COLO829 (cell line): Measurements from ENCODE around the gene TBC1D3B.
A peak's percentile ranks its signal among the peaks of the same experiment; 100 is the strongest.
"Not testable (repeated sequence)": the region's sequence is repeated elsewhere in the genome, so short reads cannot be mapped to it uniquely, and the experiment has no call there.

Experiments
- DNase-seq: peaks from one replicate; pipeline ENCODE4 v3.0.0; 2012; ENCODE audit warnings: low spot score

Gene TBC1D3B

DNA sequence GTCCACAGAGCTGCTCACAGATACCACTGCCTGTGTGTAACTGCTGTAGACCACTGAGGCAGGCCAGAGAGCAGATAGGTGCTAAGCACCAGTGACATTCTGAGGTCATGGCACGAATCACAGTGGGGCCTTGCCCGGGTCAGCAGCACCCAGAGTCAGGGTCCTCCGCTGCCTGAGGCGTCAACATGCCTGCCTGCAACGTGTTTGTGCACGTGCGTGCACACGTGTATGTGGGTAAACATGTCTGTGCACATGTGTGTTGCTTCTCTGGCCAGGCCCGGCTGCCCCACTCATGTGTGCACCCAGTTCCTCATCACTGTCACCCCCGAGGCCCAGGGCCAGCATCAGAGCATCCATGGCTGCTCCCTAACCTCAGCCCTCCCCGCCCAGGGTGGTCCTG lies at the start of gene TBC1D3B:
TSS of gene TBC1D3B (minus strand) at position 101 of the 400 bp plus-strand sequence. CDS start 1,586 bp downstream, outside the sequence.
- DNase-seq: not testable (repeated sequence)

DNA sequence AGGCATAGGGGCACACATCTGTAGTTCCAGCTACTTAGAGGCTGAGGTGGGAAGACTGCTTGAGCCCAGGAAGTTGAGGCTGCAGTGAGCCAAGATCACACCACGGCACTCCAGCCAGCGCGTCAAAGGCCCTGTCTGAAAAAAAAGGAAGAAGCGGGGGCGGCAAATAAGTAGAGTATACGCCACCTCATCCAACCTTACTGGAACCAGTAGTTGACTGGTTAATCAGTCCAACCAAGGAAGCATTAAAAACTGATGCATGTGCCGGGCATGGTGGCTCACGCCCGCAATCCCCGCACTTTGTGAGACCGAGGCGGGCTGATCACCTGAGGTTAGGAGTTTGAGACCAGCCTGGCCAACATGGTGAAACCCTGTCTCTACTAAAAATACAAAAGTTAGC lies 46.5 kb upstream of the TBC1D3B start:
- not testable (repeated sequence) for DNase-seq

DNA sequence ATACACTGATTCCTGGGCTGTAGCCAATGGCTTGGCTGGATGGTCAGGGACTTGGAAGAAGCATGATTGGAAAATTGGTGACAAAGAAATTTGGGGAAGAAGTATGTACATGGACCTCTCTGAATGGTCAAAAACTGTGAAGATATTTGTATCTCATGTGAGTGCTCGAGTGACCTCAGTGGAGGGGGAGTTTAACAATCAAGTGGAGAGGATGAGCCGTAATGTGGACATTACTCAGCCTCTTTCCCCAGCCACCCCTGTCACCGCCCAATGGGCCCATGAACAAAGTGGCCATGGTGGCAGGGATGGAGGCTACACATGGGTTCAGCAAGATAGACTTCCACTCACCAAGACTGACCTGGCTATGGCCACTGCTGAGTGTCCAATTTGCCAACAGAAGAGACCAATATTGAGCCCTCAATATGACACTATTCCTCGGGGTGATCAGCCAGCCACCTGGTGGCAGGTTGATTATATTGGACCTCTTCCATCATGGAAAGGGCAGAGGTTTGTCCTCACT lies 45.2 kb upstream of the TBC1D3B start:
- not testable (repeated sequence) for DNase-seq

DNA sequence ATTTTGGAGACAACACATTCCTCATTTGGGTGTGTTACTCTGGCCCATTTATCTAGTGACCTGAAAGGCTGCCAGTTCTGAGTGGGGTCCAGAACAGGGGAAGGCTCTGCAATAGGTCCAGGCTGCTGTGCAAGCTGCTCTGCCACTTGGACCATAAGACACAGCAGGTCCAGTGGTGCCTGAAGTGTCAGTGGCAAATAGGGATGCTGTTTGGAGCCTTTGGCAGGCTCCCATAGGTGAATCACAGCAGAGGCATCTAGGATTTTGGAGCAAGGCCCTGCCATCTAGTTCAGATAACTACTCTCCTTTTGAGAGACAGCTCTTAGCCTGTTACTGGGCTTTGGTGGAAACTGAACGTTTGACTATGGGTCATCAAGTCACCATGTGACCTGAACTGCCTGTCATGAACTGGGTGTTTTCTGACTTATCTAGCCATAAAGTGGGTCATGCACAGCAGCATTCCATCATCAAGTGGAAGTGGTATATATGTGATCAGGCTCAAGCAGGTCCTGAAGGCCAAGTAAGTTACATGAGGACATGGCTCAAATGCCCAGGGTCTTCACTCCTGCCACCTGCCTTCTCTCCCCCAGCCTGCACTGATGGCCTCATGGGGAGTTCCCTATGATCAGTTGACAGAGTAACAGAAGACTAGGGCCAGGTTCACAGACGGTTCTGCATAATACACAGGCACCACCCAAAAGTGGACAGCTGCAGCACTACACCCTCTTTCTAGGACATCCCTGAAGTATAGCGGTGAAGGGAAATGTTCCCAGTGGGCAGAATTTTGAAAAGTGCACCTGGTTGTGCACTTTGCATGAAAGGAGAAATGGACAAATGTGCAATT lies 44.5 kb upstream of the TBC1D3B start:
- DNase-seq: not testable (repeated sequence)

DNA sequence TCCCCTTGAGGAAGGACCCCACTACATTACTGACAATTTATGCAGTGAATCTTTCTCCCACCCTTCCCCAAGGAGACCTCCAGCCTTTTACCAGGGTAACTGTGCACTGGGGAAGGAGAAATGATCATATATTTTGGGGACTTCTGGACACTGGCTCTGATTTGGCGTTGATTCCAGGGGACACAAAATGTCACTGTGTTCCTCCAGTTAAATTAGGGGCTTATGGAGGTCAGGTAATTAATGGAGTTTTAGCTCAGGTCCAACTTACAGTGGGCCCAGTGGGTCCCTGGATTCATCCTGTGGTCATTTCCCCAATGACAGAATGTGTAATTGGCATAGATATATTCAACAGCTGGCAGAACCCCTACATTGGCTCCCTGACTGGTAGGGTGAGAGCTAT lies 43.1 kb upstream of the TBC1D3B start:
- not testable (repeated sequence) for DNase-seq

DNA sequence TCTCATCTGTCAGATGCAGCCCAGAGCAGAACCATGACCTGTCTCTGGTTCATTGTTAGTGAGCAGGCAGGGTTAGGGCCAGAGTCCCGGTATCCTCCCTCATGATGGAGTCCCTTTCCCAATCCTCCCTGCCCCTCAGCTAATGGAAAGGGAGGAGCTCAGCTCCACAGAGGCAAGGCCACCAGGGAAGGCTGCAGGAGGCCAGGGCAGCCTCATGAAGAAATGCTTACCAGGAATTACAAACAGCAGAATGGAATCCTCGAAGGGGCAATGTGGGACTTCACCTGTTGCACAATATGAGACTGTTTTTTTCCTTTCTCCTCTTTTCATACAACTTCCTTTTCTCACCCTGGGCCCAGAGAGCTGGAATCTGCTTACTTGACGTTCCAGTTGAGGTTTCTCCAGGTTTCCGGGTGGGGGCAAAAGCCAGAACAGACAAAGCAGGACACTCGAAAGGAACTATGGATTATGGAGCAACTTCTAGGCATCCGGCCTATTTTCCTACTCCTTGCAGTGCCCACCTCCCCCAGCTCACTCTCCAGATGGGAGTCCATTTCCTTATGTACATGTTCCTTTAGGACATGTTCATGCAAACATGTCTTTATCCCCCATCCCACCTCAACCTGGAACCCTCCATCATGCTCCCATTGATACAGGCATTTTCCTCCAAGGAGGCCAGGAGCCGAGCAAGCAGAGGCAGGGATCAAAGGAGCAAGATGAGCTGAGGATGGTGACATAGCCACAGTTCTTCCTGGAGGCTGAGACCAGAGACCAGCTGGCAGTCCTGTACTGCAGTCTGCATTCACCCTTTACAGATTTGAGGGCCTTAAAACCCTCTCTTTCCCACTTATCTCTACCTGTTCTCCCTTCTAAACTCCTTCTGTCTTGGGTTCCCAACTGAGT lies 39.2 kb upstream of the TBC1D3B start:
- not testable (repeated sequence) for DNase-seq

DNA sequence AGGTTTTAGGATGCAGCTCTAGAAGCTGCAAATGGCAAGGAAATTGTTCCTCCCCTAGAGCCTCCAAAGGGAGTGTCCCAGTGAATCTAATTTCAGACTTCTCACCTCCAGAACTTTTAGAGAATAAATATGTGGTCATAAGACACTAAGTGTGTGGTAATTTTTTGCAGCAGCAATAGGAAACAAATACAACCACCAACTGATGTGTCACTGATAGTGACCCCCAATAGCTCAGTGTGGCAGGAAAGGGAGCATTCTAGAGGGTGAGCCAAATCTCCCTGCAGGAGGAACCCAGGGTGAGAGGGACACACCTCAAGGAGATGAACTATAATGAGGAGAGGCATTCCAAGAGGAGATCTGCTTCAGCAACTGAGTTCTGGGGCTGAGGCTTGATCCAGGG lies 38.5 kb upstream of the TBC1D3B start:
- DNase-seq: no peak

DNA sequence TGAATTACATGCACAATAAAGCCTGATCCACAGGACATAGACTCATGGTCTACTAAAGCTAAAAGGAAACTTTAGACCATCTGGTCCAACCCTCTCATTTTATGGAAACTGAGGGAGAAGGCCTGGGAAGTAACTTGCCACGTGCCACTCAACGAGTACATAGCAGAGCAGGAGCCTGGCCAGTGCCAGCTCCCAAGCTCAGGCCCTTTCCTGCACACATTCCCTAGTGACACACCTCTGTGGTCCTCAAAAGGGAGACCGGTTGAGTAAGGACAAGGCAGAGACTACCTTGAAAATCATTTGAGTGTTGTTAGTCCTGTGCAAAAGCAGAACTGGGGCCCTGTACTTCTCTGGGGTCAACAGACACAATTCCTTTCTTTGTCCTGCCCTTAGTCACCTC lies 37.3 kb upstream of the TBC1D3B start:
- DNase-seq: no peak

DNA sequence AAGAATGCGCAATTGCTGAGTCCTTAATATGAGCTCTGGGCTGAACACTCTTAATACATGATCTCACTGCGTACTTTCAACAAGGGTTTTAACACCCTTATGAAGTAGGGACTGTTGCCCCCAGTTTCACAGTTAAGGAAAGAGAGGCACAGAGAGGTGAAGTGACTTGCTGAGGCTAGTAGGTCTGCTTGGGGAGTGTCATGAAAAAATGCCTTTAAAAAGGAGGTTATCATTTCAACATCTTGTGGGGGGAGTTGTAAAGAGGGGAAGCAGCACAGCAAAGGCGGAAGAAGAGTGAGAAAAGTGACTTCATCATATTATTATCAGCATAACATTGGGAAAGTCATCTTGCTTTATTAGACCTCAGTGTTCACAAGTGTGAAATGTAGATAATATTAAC lies 36.5 kb upstream of the TBC1D3B start:
- no peak for DNase-seq

DNA sequence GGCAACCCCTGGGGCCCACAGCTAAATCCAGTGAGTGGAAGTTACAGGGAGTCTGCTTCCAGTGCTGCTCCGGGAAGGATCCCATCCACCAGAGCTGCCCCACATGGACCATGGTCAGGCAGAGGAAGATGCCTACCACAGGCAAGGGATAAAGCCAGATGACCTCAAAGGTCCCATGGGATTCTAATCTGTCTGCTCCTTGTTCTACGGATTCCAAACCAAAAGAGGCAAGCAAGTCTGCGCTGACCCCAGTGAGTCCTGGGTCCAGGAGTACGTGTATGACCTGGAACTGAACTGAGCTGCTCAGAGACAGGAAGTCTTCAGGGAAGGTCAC lies 35.8 kb upstream of the TBC1D3B start:
- no peak for DNase-seq

DNA sequence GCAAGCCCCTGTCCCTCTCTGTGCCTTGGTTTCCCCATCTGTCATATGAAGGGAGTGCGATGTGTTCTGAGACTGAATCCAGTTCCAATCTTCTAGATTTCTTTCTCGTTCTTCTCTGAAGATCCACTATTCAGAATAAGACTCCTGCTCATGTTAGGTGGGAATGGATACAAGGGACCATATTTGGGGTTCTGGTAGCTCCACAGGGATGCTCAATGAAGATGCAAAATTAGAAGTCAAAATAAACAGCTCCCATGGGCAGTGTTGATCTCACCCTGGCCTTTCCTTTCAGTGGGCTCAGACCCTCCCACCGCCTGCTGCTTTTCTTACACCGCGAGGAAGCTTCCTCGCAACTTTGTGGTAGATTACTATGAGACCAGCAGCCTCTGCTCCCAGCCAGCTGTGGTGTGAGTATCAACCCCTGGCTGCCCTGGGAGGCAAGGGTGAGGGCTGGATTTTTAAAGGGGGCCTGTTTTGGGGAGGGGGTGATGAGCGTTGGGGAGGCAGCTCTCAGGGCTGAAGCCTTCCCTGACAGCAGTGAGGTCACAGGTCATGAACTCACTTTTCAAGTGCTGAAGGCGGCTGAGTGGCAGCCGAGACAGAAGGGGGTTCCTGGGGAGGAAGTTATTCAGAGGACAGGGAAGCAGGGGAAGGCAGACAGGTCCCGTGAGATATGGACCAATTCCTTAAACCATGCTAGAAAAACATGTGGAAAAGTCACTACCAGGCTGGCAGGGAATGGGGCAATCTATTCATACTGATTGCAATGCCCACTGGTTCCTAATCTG lies 35.2 kb upstream of the TBC1D3B start:
- DNase-seq: not testable (repeated sequence)

DNA sequence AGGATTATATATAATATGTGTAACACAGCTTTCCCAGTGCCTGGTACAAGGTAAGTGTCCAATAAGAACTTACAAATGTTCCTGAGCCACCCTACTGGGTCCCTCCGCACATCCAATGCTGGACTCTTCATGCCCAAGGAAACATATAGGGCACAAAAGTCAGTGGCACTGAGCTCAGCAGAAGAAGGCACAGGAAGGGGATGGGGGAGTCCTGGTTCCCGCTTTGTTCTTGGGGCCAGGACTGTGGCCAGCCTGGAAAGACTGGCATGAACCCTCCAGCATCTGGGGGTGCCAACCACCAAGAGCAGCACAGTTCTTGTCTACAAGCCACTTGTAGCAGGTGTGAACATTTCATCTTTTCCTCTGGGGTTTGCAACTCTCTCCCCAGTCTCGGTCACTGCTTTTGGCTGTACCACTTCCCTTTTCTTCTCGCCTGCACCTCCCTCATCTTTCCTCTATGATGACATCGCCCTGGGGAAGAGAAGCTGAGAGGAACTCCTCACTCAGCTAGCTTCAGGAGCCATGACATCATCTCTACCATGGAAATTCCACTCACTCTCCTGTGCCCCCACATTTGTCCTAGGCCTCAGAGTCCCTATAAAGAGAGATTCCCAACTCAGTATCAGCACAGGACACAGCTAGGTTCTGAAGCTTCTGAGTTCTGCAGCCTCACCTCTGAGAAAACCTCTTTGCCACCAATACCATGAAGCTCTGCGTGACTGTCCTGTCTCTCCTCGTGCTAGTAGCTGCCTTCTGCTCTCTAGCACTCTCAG lies 34.2 kb upstream of the TBC1D3B start, which contains the start of gene CCL4L2:
TSS of gene CCL4L2 (plus strand) at position 625 of the 773 bp plus-strand sequence.
- not testable (repeated sequence) for DNase-seq

DNA sequence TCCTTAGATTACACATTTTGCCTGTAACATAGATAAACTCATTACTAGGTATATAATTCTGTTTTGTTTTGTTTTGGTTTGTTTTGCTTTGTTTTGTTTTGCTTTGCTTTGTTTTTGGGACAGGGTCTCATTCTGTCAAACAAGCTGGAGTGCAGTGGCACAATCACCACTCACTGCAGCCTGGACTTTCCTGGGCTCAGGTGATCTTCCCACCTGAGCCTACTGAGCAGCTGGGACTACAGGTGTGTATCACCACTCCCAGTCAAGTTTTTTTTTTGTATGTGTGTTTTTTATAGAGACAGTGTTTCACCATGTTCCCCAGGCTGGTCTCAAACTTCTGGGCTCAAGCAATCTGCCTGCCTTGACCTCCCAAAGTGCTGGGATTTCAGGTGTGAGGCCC lies 33.1 kb upstream of the TBC1D3B start:
- DNase-seq: no peak

DNA sequence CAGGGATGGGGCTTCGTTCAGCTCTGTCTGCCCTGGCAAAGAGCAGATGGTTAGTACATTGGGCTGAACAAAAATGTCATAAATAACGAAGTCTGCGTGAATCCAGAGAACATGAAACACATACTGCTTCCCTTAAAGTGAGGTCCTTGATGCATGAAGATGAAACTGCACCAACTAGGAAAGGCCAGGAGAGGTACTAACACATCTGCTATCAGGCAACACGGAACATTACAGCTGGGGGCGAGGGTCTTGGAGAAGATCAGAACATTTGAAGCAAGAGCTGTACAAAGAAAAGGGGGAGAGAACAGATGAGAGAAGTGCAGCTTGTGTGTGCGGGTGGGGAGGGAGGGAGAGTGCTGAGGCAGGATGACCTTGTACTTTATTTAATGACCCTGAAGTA lies 30.9 kb upstream of the TBC1D3B start:
- DNase-seq: not testable (repeated sequence)

DNA sequence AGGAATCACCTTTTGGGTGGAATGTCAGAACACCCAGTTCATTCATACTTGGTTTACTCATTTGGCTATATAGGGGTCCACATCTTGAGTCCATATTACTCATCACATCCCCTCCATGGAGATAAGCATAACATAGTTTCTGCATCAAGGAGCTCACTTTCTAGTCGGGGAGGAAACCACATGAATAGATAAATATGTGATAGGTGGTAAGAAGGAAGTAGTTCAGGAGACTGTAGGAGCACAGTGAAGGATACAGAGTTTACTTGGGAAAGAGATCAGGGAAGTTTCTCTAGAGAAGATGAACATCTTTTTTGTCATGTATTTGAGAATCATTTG lies 30.0 kb upstream of the TBC1D3B start:
- peak; percentile 0 for DNase-seq

DNA sequence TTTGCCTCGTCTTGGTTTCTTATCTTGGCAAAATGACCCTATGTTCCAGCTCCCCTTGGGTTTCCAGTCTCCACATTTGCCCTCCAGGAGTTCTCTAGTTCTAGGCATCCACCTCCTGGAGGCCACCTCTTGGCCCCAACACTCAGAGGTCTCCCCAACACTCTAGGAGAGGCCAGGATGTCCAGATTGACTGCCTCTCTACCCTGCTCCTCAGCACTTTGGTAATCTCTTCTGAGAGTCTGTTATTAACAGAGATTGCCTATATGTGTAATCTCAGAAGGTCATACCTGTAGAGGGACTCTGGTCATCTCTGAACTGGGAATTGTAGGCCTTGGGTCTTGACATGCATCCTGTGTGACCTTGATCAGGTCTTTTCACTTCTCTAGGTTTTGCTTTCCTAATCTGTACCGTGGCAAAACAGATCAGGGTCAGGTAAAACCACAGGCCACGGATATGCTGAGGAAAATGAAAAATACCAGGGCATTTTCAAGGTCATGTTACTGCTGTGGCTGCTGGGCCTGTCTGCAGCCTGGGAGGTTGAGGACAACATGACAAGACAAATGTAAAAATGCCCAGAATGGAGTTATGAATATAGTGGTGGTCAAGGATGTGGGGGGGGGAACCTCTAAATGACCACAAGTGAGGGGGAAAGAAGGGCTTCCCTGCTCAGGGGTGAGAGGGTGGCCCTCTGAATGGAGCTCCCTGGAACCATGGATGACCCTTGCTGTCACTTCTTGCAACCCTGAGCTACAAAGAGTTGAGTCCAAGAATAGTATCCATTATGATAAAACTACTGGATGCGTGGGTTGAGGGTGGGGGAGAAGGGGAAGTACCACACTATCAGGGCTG lies 29.4 kb upstream of the TBC1D3B start:
- DNase-seq: no peak

DNA sequence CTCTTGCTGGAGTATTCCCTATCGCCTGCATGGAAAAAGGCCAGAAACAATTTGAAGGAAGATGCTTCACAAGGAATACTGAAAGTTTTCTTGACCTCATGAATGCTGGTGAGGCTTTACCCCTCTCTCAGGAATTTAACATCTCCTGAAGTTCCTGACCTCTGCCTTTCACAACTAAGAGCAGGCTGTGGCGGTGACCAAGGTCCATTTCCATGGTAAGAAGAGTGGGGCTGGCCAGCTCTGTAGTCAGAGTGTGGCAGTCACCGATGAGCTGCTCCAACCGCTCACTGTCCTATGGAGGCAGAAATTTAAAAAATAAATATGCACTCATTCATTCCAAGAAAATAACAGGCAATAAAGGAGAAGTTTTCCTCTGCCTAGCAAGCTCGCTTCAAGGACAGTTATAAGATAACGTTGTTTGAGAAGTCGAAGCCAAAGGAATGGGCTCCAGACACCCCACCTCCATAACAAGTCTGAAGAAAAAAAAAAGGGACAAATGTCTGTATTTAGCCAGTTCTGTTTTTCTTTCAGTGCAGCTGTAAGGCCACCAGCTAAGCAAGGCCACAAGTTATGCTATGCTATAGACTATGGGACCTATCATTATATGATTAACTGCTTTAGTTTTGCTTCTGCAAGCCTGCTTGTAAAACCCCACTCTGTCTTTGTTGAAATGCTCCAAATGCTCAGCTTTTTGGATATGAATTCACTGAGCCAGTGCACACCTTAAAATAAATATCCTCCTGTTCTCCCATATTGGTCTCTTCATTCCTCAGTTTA lies 28.5 kb upstream of the TBC1D3B start:
- no peak for DNase-seq

DNA sequence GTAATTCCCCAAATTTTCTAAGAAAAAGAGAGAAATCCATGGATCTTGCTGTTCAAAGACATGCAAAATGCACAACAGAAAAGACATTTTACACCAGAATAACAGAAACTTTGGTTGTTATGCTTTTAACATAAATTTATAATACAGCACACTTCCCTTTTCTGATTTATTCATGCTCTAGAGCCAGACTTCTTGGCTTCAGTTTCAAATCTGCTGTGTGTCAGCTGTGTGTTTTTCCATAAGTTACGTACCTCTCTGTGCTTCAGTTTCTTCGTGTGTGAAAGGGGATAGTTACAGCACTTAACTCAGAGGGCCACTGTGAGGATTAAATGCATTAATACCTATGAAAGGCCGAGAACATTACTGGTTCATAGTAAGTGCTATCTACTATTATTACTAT lies 26.9 kb upstream of the TBC1D3B start:
- no peak for DNase-seq

DNA sequence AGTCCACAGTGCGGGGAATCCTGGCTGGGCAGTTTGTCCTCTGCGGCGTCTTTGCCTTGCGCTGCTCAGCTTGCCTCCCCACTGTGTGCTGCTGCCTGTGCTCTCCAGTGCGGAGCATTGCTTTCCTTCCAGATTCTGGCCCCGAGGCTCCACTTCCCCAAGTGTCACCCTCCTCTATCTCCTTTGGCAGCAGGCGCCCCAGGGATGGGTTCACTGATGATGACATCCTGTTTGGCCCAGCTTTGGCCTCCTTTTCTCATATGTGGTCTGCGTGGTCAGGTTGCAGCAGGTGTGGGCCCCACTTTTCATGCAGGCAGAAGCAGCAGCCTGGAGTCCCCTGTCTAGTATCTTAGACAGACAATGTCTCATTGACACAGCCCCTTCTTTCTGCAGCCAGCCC lies 25.1 kb upstream of the TBC1D3B start:
- DNase-seq: not testable (repeated sequence)
